HG02938 (cell line): ENCODE data around the gene ILF2.

ENCODE experiments used
- ATAC-seq: cut with Tn5 transposase; IDR thresholded peaks from one replicate; pipeline ENCODE4 v1.9.1; 2021; ENCODE audit warnings: mild to moderate bottlenecking, moderate library complexity; ENCODE audit not compliant: unreplicated experiment

Gene ILF2

GRCh38 chr1:153628638-153629342, 42.0 kb downstream of the ILF2 start:
- no peak for ATAC-seq

- ATAC-seq, result no peak
Measured at GRCh38 chr1:153627715-153628626, 42.8 kb downstream of the ILF2 start, which contains the start of gene S100A1. TSS of gene S100A1 (plus strand) at chr1:153628434. CDS start at chr1:153630522, 2,088 bp downstream.

- no peak for ATAC-seq
Measured at GRCh38 chr1:153626904-153627714, 43.7 kb downstream of the ILF2 start, which contains the start of gene S100A13. TSS of gene S100A13 (minus strand) at chr1:153627505. CDS start at chr1:153626472, 1,033 bp downstream.

- ATAC-seq, result no peak
Measured at GRCh38 chr1:153626477-153626903, 44.3 kb downstream of the ILF2 start.

GRCh38 chr1:153624965-153625611, 45.7 kb downstream of the ILF2 start:
- ATAC-seq, result no peak

- no peak for ATAC-seq
Measured at GRCh38 chr1:153623101-153623500, 47.7 kb downstream of the ILF2 start.

- no peak for ATAC-seq
Measured at GRCh38 chr1:153619171-153619570, 51.6 kb downstream of the ILF2 start.

- ATAC-seq, result no peak
Measured at GRCh38 chr1:153617663-153618062, 53.1 kb downstream of the ILF2 start.

- no peak for ATAC-seq
Measured at GRCh38 chr1:153616917-153617311, 53.9 kb downstream of the ILF2 start.

- ATAC-seq, result no peak
Measured at GRCh38 chr1:153616144-153616916, 54.5 kb downstream of the ILF2 start, which contains the start of gene S100A14. TSS of gene S100A14 (minus strand) at chr1:153616325. CDS start at chr1:153615858, 467 bp downstream.

- no peak for ATAC-seq
Measured at GRCh38 chr1:153615406-153615805, 55.4 kb downstream of the ILF2 start.

- no peak for ATAC-seq
Measured at GRCh38 chr1:153614906-153615305, 55.9 kb downstream of the ILF2 start.

- ATAC-seq, result no peak
Measured at GRCh38 chr1:153614189-153614900, 56.4 kb downstream of the ILF2 start.

- ATAC-seq, result no peak
Measured at GRCh38 chr1:153613406-153613805, 57.4 kb downstream of the ILF2 start.

- no peak for ATAC-seq
Measured at GRCh38 chr1:153612755-153613331, 58.0 kb downstream of the ILF2 start, which contains the start of gene S100A16. TSS of gene S100A16 (minus strand) at chr1:153613137. CDS start at chr1:153608151, 4,986 bp downstream.

- no peak for ATAC-seq
Measured at GRCh38 chr1:153612111-153612754, 58.6 kb downstream of the ILF2 start.
